IPS-18c (cell line): ENCODE measurements around the gene PDE1C.

Experiments
- H3K4me3 ChIP-seq: 2 replicates; pipeline ENCODE4 v1.7.0; 2013; ENCODE audit warnings: low read depth, mild to moderate bottlenecking, low read length, moderate library complexity; ENCODE audit not compliant: insufficient read depth
- H3K9me3 ChIP-seq: one replicate; pipeline ENCODE4 v1.6.1; 2013; ENCODE audit warnings: mild to moderate bottlenecking, low read length, moderate library complexity; ENCODE audit not compliant: control insufficient read depth, insufficient read depth

Gene PDE1C

GRCh38 chr7:31981874-31982390 lies 88.3 kb downstream of the PDE1C start:
- H3K4me3 ChIP-seq = no peak overlapping the region
- H3K9me3 ChIP-seq = no peaks in the 10 kb centered on the region

- no peaks in the 10 kb centered on the region for H3K9me3 ChIP-seq
These were observed 90.4 kb downstream of the PDE1C start for GRCh38 chr7:31979690-31980330.

GRCh38 chr7:31975546-31975945 lies 94.7 kb downstream of the PDE1C start:
- Histone ChIP-seq H3K9me3 (no peaks in the 10 kb centered on the region), H3K4me3 (no peak overlapping the region)

More at GRCh38 chr7:31979690-31980330, 90.4 kb downstream of the PDE1C start:
- H3K4me3 ChIP-seq = no peak overlapping the region

- no peak overlapping the region for H3K4me3 ChIP-seq
- H3K9me3 ChIP-seq = no peaks in the 10 kb centered on the region
These were observed 95.9 kb downstream of the PDE1C start for GRCh38 chr7:31974351-31974750.

GRCh38 chr7:31971049-31971667 lies 99.0 kb downstream of the PDE1C start:
- no peaks in the 10 kb centered on the region for H3K9me3 ChIP-seq
- no peak overlapping the region for H3K4me3 ChIP-seq

- H3K4me3 ChIP-seq = no peak overlapping the region
- H3K9me3 ChIP-seq = no peaks in the 10 kb centered on the region
These were observed 99.7 kb downstream of the PDE1C start for GRCh38 chr7:31970501-31970900.

- Histone ChIP-seq H3K4me3 (no peak overlapping the region), H3K9me3 (peaks cover 4% of the 10 kb centered on the region)
These were observed 106.5 kb downstream of the PDE1C start for GRCh38 chr7:31963569-31964175.

- Histone ChIP-seq H3K4me3 (no peak overlapping the region), H3K9me3 (peaks cover 4% of the 10 kb centered on the region)
These were observed 108.0 kb downstream of the PDE1C start for GRCh38 chr7:31962246-31962645.

- H3K9me3 ChIP-seq = no peaks in the 10 kb centered on the region
- no peak overlapping the region for H3K4me3 ChIP-seq
These were observed 112.0 kb downstream of the PDE1C start for GRCh38 chr7:31958226-31958625.

GRCh38 chr7:31957756-31958155 lies 112.5 kb downstream of the PDE1C start:
- Histone ChIP-seq H3K9me3 (no peaks in the 10 kb centered on the region), H3K4me3 (no peak overlapping the region)

GRCh38 chr7:31957090-31957720 lies 113.0 kb downstream of the PDE1C start:
- Histone ChIP-seq H3K9me3 (no peaks in the 10 kb centered on the region), H3K4me3 (no peak overlapping the region)

- H3K4me3 ChIP-seq = no peak overlapping the region
- H3K9me3 ChIP-seq = no peaks in the 10 kb centered on the region
These were observed 114.6 kb downstream of the PDE1C start for GRCh38 chr7:31955641-31956040.

GRCh38 chr7:31955021-31955420 lies 115.2 kb downstream of the PDE1C start:
- no peak overlapping the region for H3K4me3 ChIP-seq
- H3K9me3 ChIP-seq = no peaks in the 10 kb centered on the region

- Histone ChIP-seq H3K9me3 (no peaks in the 10 kb centered on the region), H3K4me3 (no peak overlapping the region)
These were observed 115.7 kb downstream of the PDE1C start for GRCh38 chr7:31954500-31954899.

GRCh38 chr7:31953432-31953831 lies 116.8 kb downstream of the PDE1C start:
- no peaks in the 10 kb centered on the region for H3K9me3 ChIP-seq
- H3K4me3 ChIP-seq = no peak overlapping the region

- Histone ChIP-seq H3K4me3 (no peak overlapping the region), H3K9me3 (peaks cover 7% of the 10 kb centered on the region)
These were observed 120.0 kb downstream of the PDE1C start for GRCh38 chr7:31950091-31950755.

GRCh38 chr7:31948029-31948428 lies 122.2 kb downstream of the PDE1C start:
- H3K9me3 ChIP-seq = peaks cover 7% of the 10 kb centered on the region

More at GRCh38 chr7:31948029-31948428, 122.2 kb downstream of the PDE1C start:
- H3K4me3 ChIP-seq = no peak overlapping the region
